ENCODE measurements around the gene AMELX.

Gene AMELX

GRCh38 chrX:11293113-11293512 lies at the start of gene AMELX:
Gene AMELX, plus strand, starts transcription at chrX:11293413. Its CDS starts 1,376 bp downstream, at chrX:11294789.
- DNase-seq (ENCODE audit: low read depth) = no peak
- H3K4me3 ChIP-seq (ENCODE audit: control insufficient read depth, low read depth, low read length) = no peak within 1 kb of the TSS
- TF ChIP-seq CTCF (conservative IDR thresholded peaks at IDR 0.05; ENCODE audit: control insufficient read depth, insufficient read depth, low read depth, low read length) = no peak

GRCh38 chrX:11244636-11245035 lies 48.6 kb upstream of the AMELX start:
- no peak for TF ChIP-seq CTCF (conservative IDR thresholded peaks at IDR 0.05; ENCODE audit: control insufficient read depth, insufficient read depth, low read depth, low read length)
- no peak overlapping the region for H3K4me3 ChIP-seq (ENCODE audit: control insufficient read depth, low read depth, low read length)
- peak; percentile 64 for DNase-seq (ENCODE audit: low read depth)

GRCh38 chrX:11254417-11255109 lies 38.6 kb upstream of the AMELX start:
- no peak for DNase-seq (ENCODE audit: low read depth)
- no peak for TF ChIP-seq CTCF (conservative IDR thresholded peaks at IDR 0.05; ENCODE audit: control insufficient read depth, insufficient read depth, low read depth, low read length)
- H3K4me3 ChIP-seq (ENCODE audit: control insufficient read depth, low read depth, low read length) = no peak overlapping the region

- TF ChIP-seq CTCF (conservative IDR thresholded peaks at IDR 0.05; ENCODE audit: control insufficient read depth, insufficient read depth, low read depth, low read length) = no peak
- no peak for DNase-seq (ENCODE audit: low read depth)
- no peak overlapping the region for H3K4me3 ChIP-seq (ENCODE audit: control insufficient read depth, low read depth, low read length)
Observed at GRCh38 chrX:11257290-11257689, 35.9 kb upstream of the AMELX start.

- H3K4me3 ChIP-seq (ENCODE audit: control insufficient read depth, low read depth, low read length) = no peak overlapping the region
- TF ChIP-seq CTCF (conservative IDR thresholded peaks at IDR 0.05; ENCODE audit: control insufficient read depth, insufficient read depth, low read depth, low read length) = no peak
- no peak for DNase-seq (ENCODE audit: low read depth)
Observed at GRCh38 chrX:11257711-11258110, 35.5 kb upstream of the AMELX start.

GRCh38 chrX:11259437-11259836 lies 33.8 kb upstream of the AMELX start:
- no peak for DNase-seq (ENCODE audit: low read depth)
- H3K4me3 ChIP-seq (ENCODE audit: control insufficient read depth, low read depth, low read length) = no peak overlapping the region
- no peak for TF ChIP-seq CTCF (conservative IDR thresholded peaks at IDR 0.05; ENCODE audit: control insufficient read depth, insufficient read depth, low read depth, low read length)
